HG02642 (cell line): ENCODE results near the gene KCTD16.

Experiments used
- ATAC-seq: cut with Tn5 transposase; IDR thresholded peaks from one replicate; pipeline ENCODE4 v1.9.1; 2021; ENCODE audit warnings: mild to moderate bottlenecking; ENCODE audit not compliant: unreplicated experiment, poor library complexity

Gene KCTD16

GRCh38 chr5:144390133-144390532 is 219.5 kb downstream of the KCTD16 start:
- no peak for ATAC-seq

- ATAC-seq, result no peak
These were observed 220.4 kb downstream of the KCTD16 start for GRCh38 chr5:144391044-144391443.

GRCh38 chr5:144393641-144394435 is 223.2 kb downstream of the KCTD16 start:
- ATAC-seq, result no peak

- ATAC-seq, result peak; percentile 50
These were observed 225.0 kb downstream of the KCTD16 start for GRCh38 chr5:144395704-144396103.

GRCh38 chr5:144403058-144403457 is 232.4 kb downstream of the KCTD16 start:
- ATAC-seq, result no peak

- no peak for ATAC-seq
These were observed 233.2 kb downstream of the KCTD16 start for GRCh38 chr5:144403817-144404420.

- no peak for ATAC-seq
These were observed 234.0 kb downstream of the KCTD16 start for GRCh38 chr5:144404672-144405071.

GRCh38 chr5:144405991-144406390 is 235.3 kb downstream of the KCTD16 start:
- ATAC-seq, result no peak

- ATAC-seq, result no peak
These were observed 235.8 kb downstream of the KCTD16 start for GRCh38 chr5:144406442-144406841.

- ATAC-seq, result no peak
These were observed 243.7 kb downstream of the KCTD16 start for GRCh38 chr5:144414202-144415029.

GRCh38 chr5:144416196-144416595 is 245.5 kb downstream of the KCTD16 start:
- no peak for ATAC-seq

- no peak for ATAC-seq
These were observed 248.0 kb downstream of the KCTD16 start for GRCh38 chr5:144418719-144419118.

- no peak for ATAC-seq
These were observed 250.7 kb downstream of the KCTD16 start for GRCh38 chr5:144421411-144421810.

GRCh38 chr5:144422018-144422727 is 251.5 kb downstream of the KCTD16 start:
- ATAC-seq, result no peak

- ATAC-seq, result no peak
These were observed 257.2 kb downstream of the KCTD16 start for GRCh38 chr5:144427866-144428265.

- ATAC-seq, result no peak
These were observed 257.7 kb downstream of the KCTD16 start for GRCh38 chr5:144428326-144428725.

- ATAC-seq, result no peak
These were observed 258.7 kb downstream of the KCTD16 start for GRCh38 chr5:144429405-144429804.

GRCh38 chr5:144429905-144430304 is 259.2 kb downstream of the KCTD16 start:
- no peak for ATAC-seq

GRCh38 chr5:144433140-144433822 is 262.6 kb downstream of the KCTD16 start:
- ATAC-seq, result no peak

- ATAC-seq, result no peak
These were observed 263.2 kb downstream of the KCTD16 start for GRCh38 chr5:144433893-144434292.
